ENCODE measurements around the gene CEP70. TPM values are rescaled to one million over a fixed set of nuclear protein-coding genes. Genes with fewer than 3 reads are reported as not detected.
A peak's percentile ranks its signal among the peaks of the same experiment; 100 is the strongest.

The CEP70 gene
- total RNA-seq, 1 experiment from 2014 or later, result 25.0 TPM

DNA sequence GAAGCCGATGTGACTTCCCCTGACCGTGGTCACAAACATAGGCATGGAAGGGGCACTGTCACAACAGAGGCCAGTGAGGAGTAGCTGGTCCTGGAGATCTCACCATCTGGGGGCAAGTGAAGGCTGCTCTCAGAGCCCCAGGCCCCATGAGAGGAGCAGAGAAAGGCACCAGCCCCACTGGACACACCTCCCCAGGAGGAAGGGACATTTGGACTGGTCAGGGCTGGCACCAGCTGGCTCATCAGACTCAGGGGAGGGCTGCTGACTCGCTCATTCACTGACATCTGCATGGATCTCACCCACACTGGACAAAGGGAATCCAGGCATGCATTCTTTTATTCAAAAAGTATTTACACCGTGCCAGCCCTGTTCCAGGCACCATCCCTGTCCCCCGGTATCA is 132.8 kb downstream of the CEP70 start:
- intact Hi-C loops (cut with micrococcal nuclease; ENCODE audit: unreplicated experiment), result no loop called here
- H3K27me3 ChIP-seq (replicated peaks; ENCODE audit: control insufficient read depth, insufficient read depth, low read length), result no peaks in the 10 kb centered on the region
- no TSS peak for BruUV-seq (replicated peaks)
- peak in 1 of 2 experiments; percentile 22 for DNase-seq
- POLR2A ChIA-PET, result no interaction called here
- TF ChIP-seq, protein P1, sequence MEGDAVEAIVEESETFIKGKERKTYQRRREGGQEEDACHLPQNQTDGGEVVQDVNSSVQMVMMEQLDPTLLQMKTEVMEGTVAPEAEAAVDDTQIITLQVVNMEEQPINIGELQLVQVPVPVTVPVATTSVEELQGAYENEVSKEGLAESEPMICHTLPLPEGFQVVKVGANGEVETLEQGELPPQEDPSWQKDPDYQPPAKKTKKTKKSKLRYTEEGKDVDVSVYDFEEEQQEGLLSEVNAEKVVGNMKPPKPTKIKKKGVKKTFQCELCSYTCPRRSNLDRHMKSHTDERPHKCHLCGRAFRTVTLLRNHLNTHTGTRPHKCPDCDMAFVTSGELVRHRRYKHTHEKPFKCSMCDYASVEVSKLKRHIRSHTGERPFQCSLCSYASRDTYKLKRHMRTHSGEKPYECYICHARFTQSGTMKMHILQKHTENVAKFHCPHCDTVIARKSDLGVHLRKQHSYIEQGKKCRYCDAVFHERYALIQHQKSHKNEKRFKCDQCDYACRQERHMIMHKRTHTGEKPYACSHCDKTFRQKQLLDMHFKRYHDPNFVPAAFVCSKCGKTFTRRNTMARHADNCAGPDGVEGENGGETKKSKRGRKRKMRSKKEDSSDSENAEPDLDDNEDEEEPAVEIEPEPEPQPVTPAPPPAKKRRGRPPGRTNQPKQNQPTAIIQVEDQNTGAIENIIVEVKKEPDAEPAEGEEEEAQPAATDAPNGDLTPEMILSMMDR (IDR thresholded peaks at IDR 0.05; ENCODE audit: insufficient read depth in 1 of 2, low read depth in 1 of 2, low read length in 1 of 2, severe bottlenecking in 1 of 2, unreplicated experiment in 1 of 2), result no peak
- Mint-ChIP-seq H3K4me3 (ENCODE audit: unreplicated experiment) (no peak overlapping the region), H3K4me1 (ENCODE audit: low read depth, unreplicated experiment) (no peaks in the 10 kb centered on the region), H3K27me3 (ENCODE audit: insufficient read depth, unreplicated experiment) (no peaks in the 10 kb centered on the region), H3K9me3 (ENCODE audit: unreplicated experiment) (no peaks in the 10 kb centered on the region), H3K36me3 (ENCODE audit: insufficient read depth, unreplicated experiment) (no peaks in the 10 kb centered on the region), H3K27ac (ENCODE audit: unreplicated experiment) (no peak overlapping the region)
- H3K4me1 ChIP-seq, result no peaks in the 10 kb centered on the region
- no peak overlapping the region for H3K4me3 ChIP-seq (ENCODE audit: low read depth, low read length)
- H3K9me3 ChIP-seq, result no peaks in the 10 kb centered on the region
- CTCF ChIA-PET, result no interaction called here
- H3K36me3 ChIP-seq (ENCODE audit: control insufficient read depth, insufficient read depth, low read length), result no peaks in the 10 kb centered on the region

DNA sequence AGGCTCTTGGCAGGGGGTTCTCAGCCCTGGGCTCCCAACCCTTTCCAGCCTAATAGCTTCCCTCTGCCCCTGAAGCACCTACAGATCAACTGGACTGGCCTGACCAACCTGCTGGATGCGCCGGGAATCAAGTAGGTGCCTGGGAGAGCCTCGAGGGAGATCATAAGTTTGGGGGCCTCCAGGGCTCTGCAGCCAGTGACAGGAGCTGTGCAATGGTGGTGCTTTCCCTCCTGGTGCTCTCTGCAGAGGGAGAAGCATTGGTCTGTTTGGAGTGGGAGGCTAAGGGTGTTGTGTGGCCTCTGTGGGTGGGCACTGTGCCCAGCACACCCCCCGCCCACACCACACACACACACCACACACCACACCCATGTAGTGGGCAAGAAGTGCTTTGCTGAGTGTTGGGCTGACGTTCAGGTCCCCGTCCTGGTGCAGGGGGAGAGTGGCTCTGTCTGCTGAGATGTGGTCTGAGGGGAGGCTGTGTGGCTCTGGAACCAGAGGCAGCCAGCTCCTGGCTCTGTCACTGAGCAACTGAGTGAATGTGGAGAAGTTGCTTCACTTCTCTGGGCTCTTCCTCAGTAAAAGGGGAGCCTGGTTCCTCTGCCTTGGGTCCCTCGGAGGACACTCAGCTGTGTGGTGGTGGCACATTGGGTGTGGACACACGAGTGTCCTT is 133.4 kb downstream of the CEP70 start:
- Mint-ChIP-seq H3K27ac (ENCODE audit: unreplicated experiment) (no peak overlapping the region), H3K36me3 (ENCODE audit: insufficient read depth, unreplicated experiment) (no peaks in the 10 kb centered on the region), H3K27me3 (ENCODE audit: insufficient read depth, unreplicated experiment) (no peaks in the 10 kb centered on the region), H3K9me3 (ENCODE audit: unreplicated experiment) (no peaks in the 10 kb centered on the region), H3K4me1 (ENCODE audit: low read depth, unreplicated experiment) (no peaks in the 10 kb centered on the region), H3K4me3 (ENCODE audit: unreplicated experiment) (no peak overlapping the region)
- no peak overlapping the region for H3K4me3 ChIP-seq (ENCODE audit: low read depth, low read length)
- BruUV-seq (replicated peaks), result no TSS peak
- ChIA-PET CTCF (no interaction called here), POLR2A (no interaction called here)
- intact Hi-C loops (cut with micrococcal nuclease; ENCODE audit: unreplicated experiment), result no loop called here
- no peaks in the 10 kb centered on the region for H3K36me3 ChIP-seq (ENCODE audit: control insufficient read depth, insufficient read depth, low read length)
- TF ChIP-seq, protein P1 (IDR thresholded peaks at IDR 0.05; ENCODE audit: insufficient read depth in 1 of 2, low read depth in 1 of 2, low read length in 1 of 2, severe bottlenecking in 1 of 2, unreplicated experiment in 1 of 2), result no peak
- DNase-seq, result peak in 1 of 2 experiments; percentile 20
- no peaks in the 10 kb centered on the region for H3K4me1 ChIP-seq
- H3K9me3 ChIP-seq, result no peaks in the 10 kb centered on the region
- H3K27me3 ChIP-seq (replicated peaks; ENCODE audit: control insufficient read depth, insufficient read depth, low read length), result no peaks in the 10 kb centered on the region

DNA sequence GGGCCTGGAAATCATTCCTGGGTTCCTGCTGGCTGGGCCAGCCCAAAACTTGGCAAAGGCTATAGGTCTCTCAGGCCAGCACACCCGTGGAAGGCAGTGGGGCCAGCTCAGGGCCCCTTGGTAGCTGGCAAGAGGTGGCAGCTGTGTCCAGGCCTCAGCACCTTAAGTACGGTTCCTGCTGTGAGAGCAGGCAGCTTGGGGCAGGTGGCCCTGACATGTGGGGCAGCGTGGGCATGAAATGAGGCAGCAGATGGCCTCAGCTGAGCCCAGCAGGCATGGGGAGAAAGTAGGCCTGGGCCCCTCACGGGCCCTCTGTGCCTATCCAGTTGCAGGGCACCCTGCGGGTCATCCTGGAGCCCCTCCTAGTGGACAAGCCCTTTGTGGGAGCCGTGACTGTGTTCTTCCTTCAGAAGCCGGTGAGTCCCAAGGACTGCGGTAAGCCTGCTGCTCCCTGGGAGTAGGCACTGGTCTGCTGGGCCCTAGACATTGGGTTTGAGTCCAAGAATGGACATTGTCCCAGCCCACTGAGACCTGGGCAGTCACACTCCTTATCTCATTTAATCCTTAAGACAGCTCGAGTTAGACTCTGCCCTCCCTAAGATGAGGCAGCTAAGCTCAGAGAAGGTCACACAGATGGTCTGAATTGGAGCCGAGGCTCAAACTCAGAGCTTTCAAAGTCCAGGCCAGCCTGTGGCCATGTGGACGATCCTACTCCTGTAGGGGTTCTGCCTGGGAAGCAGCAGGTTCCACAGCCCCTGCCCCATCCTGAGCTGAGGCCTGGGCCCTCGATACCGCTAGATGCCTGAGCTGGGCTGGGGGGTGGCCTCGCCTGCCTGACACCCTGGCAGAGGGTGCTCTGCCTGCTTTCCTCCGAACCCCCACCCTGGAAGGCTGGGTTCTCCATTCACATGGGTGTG is 134.2 kb downstream of the CEP70 start:
- no TSS peak for BruUV-seq (replicated peaks)
- Histone ChIP-seq H3K9me3 (no peaks in the 10 kb centered on the region), H3K4me1 (no peaks in the 10 kb centered on the region), H3K36me3 (ENCODE audit: control insufficient read depth, insufficient read depth, low read length) (no peaks in the 10 kb centered on the region), H3K4me3 (ENCODE audit: low read depth, low read length) (no peak overlapping the region), H3K27me3 (replicated peaks; ENCODE audit: control insufficient read depth, insufficient read depth, low read length) (no peaks in the 10 kb centered on the region)
- ChIA-PET CTCF (no interaction called here), POLR2A (no interaction called here)
- intact Hi-C loops (cut with micrococcal nuclease; ENCODE audit: unreplicated experiment), result no loop called here
- no peaks in the 10 kb centered on the region for H3K36me3 Mint-ChIP-seq (ENCODE audit: insufficient read depth, unreplicated experiment)
- H3K4me1 Mint-ChIP-seq (ENCODE audit: low read depth, unreplicated experiment), result no peaks in the 10 kb centered on the region
- H3K4me3 Mint-ChIP-seq (ENCODE audit: unreplicated experiment), result no peak overlapping the region
- TF ChIP-seq, protein P1 (IDR thresholded peaks at IDR 0.05; ENCODE audit: insufficient read depth in 1 of 2, low read depth in 1 of 2, low read length in 1 of 2, severe bottlenecking in 1 of 2, unreplicated experiment in 1 of 2), result peak in 1 of 2 experiments; percentile 5
- no peaks in the 10 kb centered on the region for H3K9me3 Mint-ChIP-seq (ENCODE audit: unreplicated experiment)
- DNase-seq, result peak in 1 of 2 experiments; percentile 30
- H3K27me3 Mint-ChIP-seq (ENCODE audit: insufficient read depth, unreplicated experiment), result no peaks in the 10 kb centered on the region
- no peak overlapping the region for H3K27ac Mint-ChIP-seq (ENCODE audit: unreplicated experiment)
